Ishikawa (cell line): Measurements from ENCODE around the gene LSM3.

Experiments
- CEBPB ChIP-seq: IDR thresholded peaks from 2 replicates; pipeline ENCODE4 v1.6.1; 2012
- CREB1 ChIP-seq: IDR thresholded peaks from 2 replicates; pipeline ENCODE4 v1.6.1; 2012; ENCODE audit warnings: low read depth
- EGR1 ChIP-seq: IDR thresholded peaks from 2 replicates; pipeline ENCODE4 v1.6.1; 2012
- EP300 ChIP-seq: IDR thresholded peaks from 2 replicates; pipeline ENCODE4 v1.6.1; 2012; ENCODE audit warnings: borderline replicate concordance
- FOXM1 ChIP-seq: IDR thresholded peaks from 2 replicates; pipeline ENCODE4 v1.6.1; 2012; ENCODE audit warnings: low read depth, borderline replicate concordance
- NFIC ChIP-seq: IDR thresholded peaks from 2 replicates; pipeline ENCODE4 v1.6.1; 2012
- RAD21 ChIP-seq: IDR thresholded peaks from 2 replicates; pipeline ENCODE4 v1.6.1; 2012; ENCODE audit warnings: low read depth
- TAF1 ChIP-seq: IDR thresholded peaks from 2 replicates; pipeline ENCODE4 v1.6.1; 2012; ENCODE audit warnings: low read depth, mild to moderate bottlenecking
- TCF12 ChIP-seq: IDR thresholded peaks from 2 replicates; pipeline ENCODE4 v1.6.1; 2012; ENCODE audit warnings: low read depth
- TEAD4 ChIP-seq: IDR thresholded peaks from 2 replicates; pipeline ENCODE4 v1.6.1; 2012
- YY1 ChIP-seq: IDR thresholded peaks from 2 replicates; pipeline ENCODE4 v1.6.1; 2012; ENCODE audit warnings: low read depth
- ZBTB7A ChIP-seq: IDR thresholded peaks from 2 replicates; pipeline ENCODE4 v1.6.1; 2012; ENCODE audit warnings: low read depth
- TF ChIP-seq, protein P1 (sequence below): IDR thresholded peaks from 2 replicates; pipeline ENCODE4 v1.6.1; 2012; ENCODE audit warnings: low read depth, mild to moderate bottlenecking
- TF ChIP-seq, protein P2 (sequence below): IDR thresholded peaks from 2 replicates; pipeline ENCODE4 v1.6.1; 2012
- TF ChIP-seq, protein P3 (sequence below): IDR thresholded peaks from 2 replicates; pipeline ENCODE4 v1.6.1; 2012

Gene LSM3

DNA sequence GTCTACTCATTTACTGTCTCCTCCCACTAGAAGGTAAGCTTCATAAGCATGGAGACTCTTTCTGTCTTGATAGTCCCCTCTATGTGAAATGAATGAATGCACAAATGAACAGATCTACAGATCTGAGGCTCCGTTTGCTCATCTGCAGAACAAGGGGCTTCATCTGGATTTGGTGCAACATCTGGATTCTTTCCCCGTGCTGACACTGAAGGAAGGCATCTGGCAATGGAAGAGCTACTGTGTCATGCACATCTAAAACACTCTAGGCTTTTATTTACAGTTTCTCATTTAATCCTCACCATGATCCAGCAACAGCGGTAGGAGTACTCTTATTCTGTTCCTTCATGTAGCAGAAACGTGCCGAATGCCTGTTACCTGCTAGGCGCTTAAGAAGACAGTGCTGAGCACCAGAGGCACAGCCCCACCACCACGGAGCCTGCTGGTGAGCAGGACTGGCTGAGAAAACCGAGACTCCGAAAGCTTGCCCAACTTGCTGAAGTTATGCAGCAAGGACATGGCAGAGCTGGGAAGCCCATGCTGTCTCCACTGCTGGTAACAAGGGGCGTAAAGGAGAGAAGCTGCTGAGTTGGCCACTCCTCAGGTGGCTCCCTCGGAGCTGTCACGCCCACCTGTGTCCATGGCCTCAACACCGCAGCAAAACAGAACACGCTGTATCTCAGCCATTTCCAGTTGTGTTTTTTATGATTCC is 31.1 kb downstream of the LSM3 start:
- TF ChIP-seq, protein P1, sequence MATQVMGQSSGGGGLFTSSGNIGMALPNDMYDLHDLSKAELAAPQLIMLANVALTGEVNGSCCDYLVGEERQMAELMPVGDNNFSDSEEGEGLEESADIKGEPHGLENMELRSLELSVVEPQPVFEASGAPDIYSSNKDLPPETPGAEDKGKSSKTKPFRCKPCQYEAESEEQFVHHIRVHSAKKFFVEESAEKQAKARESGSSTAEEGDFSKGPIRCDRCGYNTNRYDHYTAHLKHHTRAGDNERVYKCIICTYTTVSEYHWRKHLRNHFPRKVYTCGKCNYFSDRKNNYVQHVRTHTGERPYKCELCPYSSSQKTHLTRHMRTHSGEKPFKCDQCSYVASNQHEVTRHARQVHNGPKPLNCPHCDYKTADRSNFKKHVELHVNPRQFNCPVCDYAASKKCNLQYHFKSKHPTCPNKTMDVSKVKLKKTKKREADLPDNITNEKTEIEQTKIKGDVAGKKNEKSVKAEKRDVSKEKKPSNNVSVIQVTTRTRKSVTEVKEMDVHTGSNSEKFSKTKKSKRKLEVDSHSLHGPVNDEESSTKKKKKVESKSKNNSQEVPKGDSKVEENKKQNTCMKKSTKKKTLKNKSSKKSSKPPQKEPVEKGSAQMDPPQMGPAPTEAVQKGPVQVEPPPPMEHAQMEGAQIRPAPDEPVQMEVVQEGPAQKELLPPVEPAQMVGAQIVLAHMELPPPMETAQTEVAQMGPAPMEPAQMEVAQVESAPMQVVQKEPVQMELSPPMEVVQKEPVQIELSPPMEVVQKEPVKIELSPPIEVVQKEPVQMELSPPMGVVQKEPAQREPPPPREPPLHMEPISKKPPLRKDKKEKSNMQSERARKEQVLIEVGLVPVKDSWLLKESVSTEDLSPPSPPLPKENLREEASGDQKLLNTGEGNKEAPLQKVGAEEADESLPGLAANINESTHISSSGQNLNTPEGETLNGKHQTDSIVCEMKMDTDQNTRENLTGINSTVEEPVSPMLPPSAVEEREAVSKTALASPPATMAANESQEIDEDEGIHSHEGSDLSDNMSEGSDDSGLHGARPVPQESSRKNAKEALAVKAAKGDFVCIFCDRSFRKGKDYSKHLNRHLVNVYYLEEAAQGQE, result no peak
- TF ChIP-seq TCF12 (no peak), RAD21 (no peak), TAF1 (no peak), FOXM1 (no peak), ZBTB7A (no peak), CREB1 (no peak), EGR1 (no peak), YY1 (no peak), TEAD4 (no peak), EP300 (no peak), NFIC (no peak), CEBPB (no peak)
- TF ChIP-seq, protein P2, sequence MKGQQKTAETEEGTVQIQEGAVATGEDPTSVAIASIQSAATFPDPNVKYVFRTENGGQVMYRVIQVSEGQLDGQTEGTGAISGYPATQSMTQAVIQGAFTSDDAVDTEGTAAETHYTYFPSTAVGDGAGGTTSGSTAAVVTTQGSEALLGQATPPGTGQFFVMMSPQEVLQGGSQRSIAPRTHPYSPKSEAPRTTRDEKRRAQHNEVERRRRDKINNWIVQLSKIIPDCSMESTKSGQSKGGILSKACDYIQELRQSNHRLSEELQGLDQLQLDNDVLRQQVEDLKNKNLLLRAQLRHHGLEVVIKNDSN, result no peak
- TF ChIP-seq, protein P3, sequence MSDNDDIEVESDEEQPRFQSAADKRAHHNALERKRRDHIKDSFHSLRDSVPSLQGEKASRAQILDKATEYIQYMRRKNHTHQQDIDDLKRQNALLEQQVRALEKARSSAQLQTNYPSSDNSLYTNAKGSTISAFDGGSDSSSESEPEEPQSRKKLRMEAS, result no peak

DNA sequence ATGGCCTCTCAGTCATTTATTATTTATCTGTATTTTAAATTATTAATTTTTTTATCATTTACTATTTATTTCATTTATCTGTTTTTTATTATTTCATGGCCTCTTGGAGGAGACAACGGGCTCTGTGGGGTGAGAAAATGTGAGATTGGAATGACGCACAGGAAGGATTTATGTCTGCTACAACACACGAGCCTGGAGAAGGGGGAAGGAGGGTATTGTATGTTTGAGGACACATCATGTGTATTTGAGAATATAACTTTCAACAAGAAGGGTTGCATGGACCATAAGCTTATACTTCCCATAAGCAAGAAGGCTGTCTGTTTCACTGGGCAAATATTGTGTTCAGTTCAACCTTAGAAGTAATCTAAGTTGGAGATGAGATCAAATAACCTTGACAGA is 31.7 kb downstream of the LSM3 start:
- TF ChIP-seq TCF12, result no peak
- no peak for TF ChIP-seq EP300
- no peak for TF ChIP-seq TEAD4
- TF ChIP-seq, protein P1, result no peak
- no peak for TF ChIP-seq CREB1
- TF ChIP-seq NFIC, result no peak

DNA sequence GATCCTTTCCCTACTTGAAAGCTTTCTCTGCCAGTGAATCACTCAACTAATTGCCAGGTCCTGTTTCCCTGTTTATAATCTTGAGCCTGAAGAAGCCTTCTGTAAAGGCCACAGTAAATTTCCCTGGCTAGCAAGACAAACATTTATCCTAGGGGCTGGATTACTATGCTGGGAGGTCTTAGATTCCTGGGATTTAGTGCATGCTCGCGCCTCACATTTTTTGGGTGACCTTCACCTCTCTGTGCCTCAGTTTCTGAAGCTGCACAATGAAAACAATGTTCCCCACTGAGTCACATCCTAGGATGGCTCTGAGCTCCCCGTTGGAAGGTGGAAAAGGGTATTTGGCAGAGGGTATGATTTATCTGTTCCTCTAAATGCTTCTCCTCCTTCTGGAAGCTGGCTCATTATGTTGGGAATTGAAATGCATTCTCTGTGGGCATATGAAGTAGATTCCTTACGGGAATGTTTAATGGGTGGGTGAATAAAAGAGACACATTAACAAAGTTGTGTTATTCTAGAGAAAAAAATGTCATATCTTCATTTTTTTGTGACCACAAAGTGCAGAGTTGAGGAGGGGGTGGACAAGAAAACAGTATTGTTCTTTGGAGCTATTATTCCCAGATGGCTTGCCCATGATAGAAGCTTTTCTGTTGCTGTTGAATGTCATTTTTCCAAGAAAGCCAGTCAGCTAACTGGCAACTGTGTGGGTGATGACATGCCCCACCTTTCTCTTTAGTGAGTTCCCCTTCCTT is 32.4 kb downstream of the LSM3 start:
- TF ChIP-seq FOXM1, result no peak

DNA sequence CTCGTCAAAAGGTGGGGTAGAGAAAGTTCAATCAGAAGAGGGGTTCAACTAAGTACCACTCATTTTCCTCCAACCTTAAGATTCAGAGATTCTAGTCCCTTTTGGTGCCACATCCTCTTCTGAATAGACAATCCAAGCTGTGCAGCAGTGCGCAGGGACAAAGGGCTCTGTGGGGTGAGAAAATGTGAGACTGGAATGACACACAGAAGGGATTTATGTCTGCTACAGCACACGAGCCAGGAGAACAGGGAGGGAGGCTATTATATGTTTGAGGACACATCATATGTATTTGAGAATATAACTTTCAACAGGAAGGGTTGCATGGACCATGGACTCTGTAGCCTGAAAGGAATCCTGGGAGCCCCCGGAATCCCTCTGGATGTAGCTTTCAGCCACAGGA is 33.0 kb downstream of the LSM3 start:
- no peak for TF ChIP-seq EP300
- no peak for TF ChIP-seq EGR1
- no peak for TF ChIP-seq ZBTB7A
- no peak for TF ChIP-seq FOXM1
- TF ChIP-seq YY1, result no peak
- TF ChIP-seq TAF1, result no peak

DNA sequence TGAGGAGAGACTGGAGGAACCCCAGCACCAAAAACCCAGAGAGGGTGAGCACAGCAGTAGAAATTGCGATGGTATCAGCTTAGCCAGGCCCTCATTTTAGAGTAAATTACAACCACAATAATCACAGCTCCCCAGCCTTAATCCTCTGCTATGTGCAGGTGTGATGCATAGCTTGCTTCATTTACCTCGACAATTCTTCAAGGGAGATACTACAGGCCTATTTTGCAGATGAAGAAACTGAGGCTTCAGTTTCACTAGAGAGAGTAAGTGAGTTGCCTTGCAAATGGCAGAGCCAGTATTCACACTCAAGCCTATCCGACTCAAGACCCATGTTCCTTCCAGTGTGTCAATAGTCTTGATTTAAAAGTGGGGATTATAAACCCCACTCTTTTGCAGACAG is 33.4 kb downstream of the LSM3 start:
- TF ChIP-seq, protein P3, result no peak
- TF ChIP-seq, protein P1, result no peak
- TF ChIP-seq TAF1 (no peak), CEBPB (no peak)
